Glutamatergic neuron (in vitro differentiated cells): ENCODE data around the gene APEH. TPM values are rescaled to one million over a fixed set of nuclear protein-coding genes. Genes with fewer than 3 reads are reported as not detected.

Experiments used
- DNase-seq: peaks from one replicate; pipeline ENCODE4 v3.0.0; 2022
- H3K27ac Mint-ChIP-seq: one replicate; pipeline ENCODE4 v1.8.0; 2020; ENCODE audit warnings: mild to moderate bottlenecking, mixed read lengths, inconsistent platforms; ENCODE audit not compliant: unreplicated experiment
- H3K27me3 Mint-ChIP-seq: one replicate; pipeline ENCODE4 v1.8.0; 2020; ENCODE audit warnings: mild to moderate bottlenecking, moderate library complexity, mixed read lengths, inconsistent platforms; ENCODE audit not compliant: unreplicated experiment
- H3K36me3 Mint-ChIP-seq: one replicate; pipeline ENCODE4 v1.8.0; 2020; ENCODE audit warnings: mild to moderate bottlenecking, mixed read lengths, inconsistent platforms; ENCODE audit not compliant: unreplicated experiment
- H3K4me1 Mint-ChIP-seq: one replicate; pipeline ENCODE4 v1.8.0; 2020; ENCODE audit warnings: mild to moderate bottlenecking, low read depth, mixed read lengths, inconsistent platforms; ENCODE audit not compliant: unreplicated experiment
- H3K4me3 Mint-ChIP-seq: one replicate; pipeline ENCODE4 v1.8.0; 2020; ENCODE audit warnings: mild to moderate bottlenecking, mixed read lengths, inconsistent platforms; ENCODE audit not compliant: unreplicated experiment
- H3K9me3 Mint-ChIP-seq: one replicate; pipeline ENCODE4 v1.8.0; 2020; ENCODE audit warnings: mild to moderate bottlenecking, moderate library complexity, mixed read lengths, inconsistent platforms; ENCODE audit not compliant: unreplicated experiment
- CTCF ChIP-seq: fragments of 200-600 bp; sonication (generic); IDR thresholded peaks from one replicate; pipeline ENCODE4 v1.5.0; 2021; ENCODE audit not compliant: partially characterized antibody, unreplicated experiment
- total RNA-seq: library from RNA; stranded (reverse); fragmentation: NEBNext Ultra II Directional; extraction: Animal tissue kit (Norgen Biotek cat#: 25700); gene quantifications from one replicate; pipeline ENCODE4 v1.2.1, GENCODE V29; 2021; ENCODE audit not compliant: unreplicated experiment

Gene APEH
- total RNA-seq, 1 donor from 2014 or later: 119 TPM

- peaks cover 15% of the 10 kb centered on the region for H3K27me3 Mint-ChIP-seq
- H3K4me3 Mint-ChIP-seq: no peak overlapping the region
- no peak for DNase-seq
- peaks cover 9% of the 10 kb centered on the region for H3K9me3 Mint-ChIP-seq
- H3K4me1 Mint-ChIP-seq: peaks cover 6% of the 10 kb centered on the region
- peaks cover 9% of the 10 kb centered on the region for H3K36me3 Mint-ChIP-seq
- no peak overlapping the region for H3K27ac Mint-ChIP-seq
- TF ChIP-seq CTCF: no peak
Measured at GRCh38 chr3:49649576-49649975, 24.6 kb upstream of the APEH start.

- DNase-seq: no peak
- Mint-ChIP-seq H3K9me3 (peaks cover 7% of the 10 kb centered on the region), H3K27me3 (peaks cover 15% of the 10 kb centered on the region), H3K4me3 (no peak overlapping the region), H3K36me3 (peaks cover 5% of the 10 kb centered on the region), H3K4me1 (peaks cover 6% of the 10 kb centered on the region), H3K27ac (no peak overlapping the region)
- no peak for TF ChIP-seq CTCF
Measured at GRCh38 chr3:49650177-49650576, 24.0 kb upstream of the APEH start.

- Mint-ChIP-seq H3K4me3 (no peak overlapping the region), H3K4me1 (peaks cover 6% of the 10 kb centered on the region), H3K27ac (no peak overlapping the region), H3K27me3 (peaks cover 12% of the 10 kb centered on the region), H3K9me3 (peaks cover 5% of the 10 kb centered on the region), H3K36me3 (no peaks in the 10 kb centered on the region)
- no peak for TF ChIP-seq CTCF
- no peak for DNase-seq
Measured at GRCh38 chr3:49650637-49651036, 23.5 kb upstream of the APEH start.

GRCh38 chr3:49652218-49652902 lies 21.8 kb upstream of the APEH start:
- no peak for DNase-seq
- Mint-ChIP-seq H3K36me3 (no peaks in the 10 kb centered on the region), H3K27me3 (peaks cover 8% of the 10 kb centered on the region), H3K27ac (no peak overlapping the region), H3K4me1 (peaks cover 2% of the 10 kb centered on the region), H3K9me3 (peaks cover 6% of the 10 kb centered on the region), H3K4me3 (no peak overlapping the region)
- no peak for TF ChIP-seq CTCF

- no peak for DNase-seq
- Mint-ChIP-seq H3K36me3 (no peaks in the 10 kb centered on the region), H3K27ac (no peak overlapping the region), H3K4me1 (peaks cover 4% of the 10 kb centered on the region), H3K9me3 (peaks cover 6% of the 10 kb centered on the region), H3K27me3 (peaks cover 9% of the 10 kb centered on the region), H3K4me3 (no peak overlapping the region)
- no peak for TF ChIP-seq CTCF
Measured at GRCh38 chr3:49652903-49653415, 21.2 kb upstream of the APEH start.
